Measurements from ENCODE around the gene GAS2L3. TPM values are rescaled to one million over a fixed set of nuclear protein-coding genes. Genes with fewer than 3 reads are reported as not detected.
A peak's percentile ranks its signal among the peaks of the same experiment; 100 is the strongest.
"Not testable (repeated sequence)": the region's sequence is repeated elsewhere in the genome, so short reads cannot be mapped to it uniquely, and the experiment has no call there.

The GAS2L3 gene
- total and polyA plus RNA-seq, 12 donors = 0.43 to 5.6 (median 1.7) TPM

DNA sequence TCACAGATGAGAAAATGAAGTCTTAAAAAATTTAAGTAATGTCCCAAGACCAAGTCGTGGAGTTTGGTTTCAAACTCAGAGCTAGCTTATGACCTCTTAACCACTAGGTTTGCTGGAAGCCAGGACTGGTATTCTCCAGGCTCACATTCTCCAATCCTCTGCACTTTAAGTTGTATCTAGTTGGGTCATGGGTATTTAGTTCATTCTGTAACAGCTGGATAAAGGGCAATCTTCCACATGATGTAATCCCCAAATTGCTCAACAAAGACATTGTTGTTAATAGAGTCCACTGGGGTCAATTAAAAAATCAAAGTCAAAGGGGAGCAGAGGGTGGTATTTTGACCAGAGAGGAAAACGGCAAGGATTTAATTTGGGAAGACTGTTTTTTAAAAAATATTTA is 17.8 kb upstream of the GAS2L3 start:
- Histone ChIP-seq H3K27me3 (no peaks in the 10 kb centered on the region), H3K9me3 (no peaks in the 10 kb centered on the region), H3K4me1 (peaks cover 0 to 16% (median 6%) of the 10 kb centered on the region in 9 donors), H3K36me3 (no peaks in the 10 kb centered on the region), H3K27ac (peak overlapping the region in 5 of 10 donors; percentile 2 to 45 (median 18)), H3K4me3 (no peak overlapping the region)
- DNase-seq (peak in 1 of 2 donors; percentile 22), ATAC-seq (peak in 7 of 8 donors; percentile 67 to 92 (median 75))
- intact Hi-C loops (cut with DNase I) = loop anchor here in 9 of 10 donors (2.0 to 10.0 kb wide), 7 partner anchors 201 to 401 kb away; partner anchors contain the start of genes DEPDC4 (in 1 of the 9), SCYL2 (in 1 of the 9) and SLC17A8 (in 1 of the 9)
- TF ChIP-seq, protein P1, sequence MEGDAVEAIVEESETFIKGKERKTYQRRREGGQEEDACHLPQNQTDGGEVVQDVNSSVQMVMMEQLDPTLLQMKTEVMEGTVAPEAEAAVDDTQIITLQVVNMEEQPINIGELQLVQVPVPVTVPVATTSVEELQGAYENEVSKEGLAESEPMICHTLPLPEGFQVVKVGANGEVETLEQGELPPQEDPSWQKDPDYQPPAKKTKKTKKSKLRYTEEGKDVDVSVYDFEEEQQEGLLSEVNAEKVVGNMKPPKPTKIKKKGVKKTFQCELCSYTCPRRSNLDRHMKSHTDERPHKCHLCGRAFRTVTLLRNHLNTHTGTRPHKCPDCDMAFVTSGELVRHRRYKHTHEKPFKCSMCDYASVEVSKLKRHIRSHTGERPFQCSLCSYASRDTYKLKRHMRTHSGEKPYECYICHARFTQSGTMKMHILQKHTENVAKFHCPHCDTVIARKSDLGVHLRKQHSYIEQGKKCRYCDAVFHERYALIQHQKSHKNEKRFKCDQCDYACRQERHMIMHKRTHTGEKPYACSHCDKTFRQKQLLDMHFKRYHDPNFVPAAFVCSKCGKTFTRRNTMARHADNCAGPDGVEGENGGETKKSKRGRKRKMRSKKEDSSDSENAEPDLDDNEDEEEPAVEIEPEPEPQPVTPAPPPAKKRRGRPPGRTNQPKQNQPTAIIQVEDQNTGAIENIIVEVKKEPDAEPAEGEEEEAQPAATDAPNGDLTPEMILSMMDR (IDR thresholded peaks at IDR 0.05) = no peak
- WGBS, 2 donors = 52 to 67% methylated on average over 2 of the region's 2 CpGs

DNA sequence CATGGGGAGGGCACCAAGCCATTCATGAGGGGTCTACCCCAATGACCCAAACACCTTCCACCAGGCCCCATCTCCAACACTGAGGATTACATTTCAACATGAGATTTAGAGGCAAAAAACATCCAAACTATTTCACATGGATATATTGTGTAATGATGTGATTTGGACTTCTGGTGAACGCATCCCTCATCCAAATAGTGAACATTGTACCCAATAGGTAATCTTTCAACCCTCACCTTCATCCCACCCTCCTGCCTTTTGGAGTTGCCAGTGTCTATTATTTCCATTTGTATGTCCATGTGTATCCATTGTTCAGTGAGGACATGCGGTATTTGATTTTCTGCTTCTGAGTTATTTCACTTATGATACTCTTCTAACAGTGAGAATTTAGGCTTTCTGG is 16.1 kb upstream of the GAS2L3 start:
- Histone ChIP-seq H3K27ac (no peak overlapping the region), H3K4me1 (peaks cover 0 to 12% (median 6%) of the 10 kb centered on the region in 9 donors), H3K27me3 (no peaks in the 10 kb centered on the region), H3K36me3 (no peaks in the 10 kb centered on the region), H3K9me3 (no peaks in the 10 kb centered on the region), H3K4me3 (no peak overlapping the region)
- 96 to 100% methylated on average over 2 of the region's 2 CpGs for WGBS, 2 donors
- DNase-seq = no peak
- intact Hi-C loops (cut with DNase I) = loop anchor here in 8 of 10 donors (5.0 to 10.0 kb wide), 6 partner anchors 203 to 403 kb away; partner anchors contain the start of genes DEPDC4 (in 1 of the 8), SCYL2 (in 1 of the 8) and SLC17A8 (in 1 of the 8)
- TF ChIP-seq, protein P1 (IDR thresholded peaks at IDR 0.05) = no peak
- ATAC-seq = no peak

DNA sequence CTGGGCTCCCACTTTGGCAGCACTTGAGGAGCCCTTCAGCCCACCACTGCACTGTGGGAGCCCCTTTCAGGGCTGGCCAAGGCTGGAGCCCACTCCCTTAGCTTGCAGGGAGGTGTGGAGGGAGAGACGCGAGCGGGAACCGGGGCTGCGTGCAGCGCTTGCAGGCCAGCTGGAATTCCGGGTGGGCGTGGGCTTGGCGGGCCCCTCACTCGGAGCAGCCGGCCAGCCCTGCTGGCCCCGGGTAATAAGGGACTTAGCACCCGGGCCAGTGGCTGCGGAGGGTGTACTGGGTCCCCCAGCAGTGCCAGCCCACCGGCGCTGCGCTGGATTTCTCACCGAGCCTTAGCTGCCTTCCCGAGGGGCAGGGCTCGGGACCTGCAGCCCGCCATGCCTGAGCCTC is 14.2 kb upstream of the GAS2L3 start:
- peaks cover 0 to 21% (median 14%) of the 10 kb centered on the region in 9 donors for H3K4me1 ChIP-seq
- intact Hi-C loops (cut with DNase I) = loop anchor here in 8 of 10 donors (5.0 to 10.0 kb wide), 6 partner anchors 204 to 404 kb away; partner anchors contain the start of genes DEPDC4 (in 1 of the 8), SCYL2 (in 1 of the 8) and SLC17A8 (in 1 of the 8)
- H3K4me3 ChIP-seq, ATAC-seq, H3K9me3 ChIP-seq, DNase-seq, H3K27ac ChIP-seq, H3K36me3 ChIP-seq, H3K27me3 ChIP-seq: not testable (repeated sequence)
- 96 to 98% methylated on average over 15 to 21 of the region's 21 CpGs for WGBS, 2 donors

GRCh38 chr12:100564090-100564489 is 9.4 kb upstream of the GAS2L3 start:
- H3K36me3 ChIP-seq = no peaks in the 10 kb centered on the region
- ATAC-seq (peak in 7 of 8 donors; percentile 52 to 89 (median 76)), DNase-seq (no peak)
- H3K27ac ChIP-seq = peak overlapping the region in 7 of 10 donors; percentile 0 to 69 (median 55)
- TF ChIP-seq, protein P1 (IDR thresholded peaks at IDR 0.05) = no peak
- intact Hi-C loops (cut with DNase I) = no loop called here
- no peaks in the 10 kb centered on the region for H3K27me3 ChIP-seq
- peak overlapping the region in 1 of 10 donors; percentile 9 for H3K4me3 ChIP-seq
- WGBS, 2 donors = 37 to 44% methylated on average over 2 of the region's 2 CpGs
- H3K9me3 ChIP-seq = no peaks in the 10 kb centered on the region
- H3K4me1 ChIP-seq = peaks cover 0 to 31% (median 15%) of the 10 kb centered on the region in 9 donors

- H3K9me3 ChIP-seq = no peaks in the 10 kb centered on the region
- peaks cover 0 to 31% (median 15%) of the 10 kb centered on the region in 9 donors for H3K4me1 ChIP-seq
- H3K4me3 ChIP-seq = no peak overlapping the region
- WGBS, 2 donors = 84 to 94% methylated on average over 6 of the region's 6 CpGs
- DNase-seq (no peak), ATAC-seq (no peak)
- H3K27ac ChIP-seq = peak overlapping the region in 7 of 10 donors; percentile 0 to 69 (median 55)
- no peaks in the 10 kb centered on the region for H3K27me3 ChIP-seq
- H3K36me3 ChIP-seq = no peaks in the 10 kb centered on the region
- TF ChIP-seq, protein P1 (IDR thresholded peaks at IDR 0.05) = no peak
- intact Hi-C loops (cut with DNase I) = no loop called here
Measured at GRCh38 chr12:100564905-100565467, 8.5 kb upstream of the GAS2L3 start.
